ENCODE results near the gene FTO.

Gene FTO

GRCh38 chr16:53901408-53901807 lies 197.5 kb downstream of the FTO start:
- DNase-seq (ENCODE audit: low read depth) = no peak

- no peak for DNase-seq (ENCODE audit: low read depth)
These were observed 200.6 kb downstream of the FTO start for GRCh38 chr16:53904533-53904932.

DNA sequence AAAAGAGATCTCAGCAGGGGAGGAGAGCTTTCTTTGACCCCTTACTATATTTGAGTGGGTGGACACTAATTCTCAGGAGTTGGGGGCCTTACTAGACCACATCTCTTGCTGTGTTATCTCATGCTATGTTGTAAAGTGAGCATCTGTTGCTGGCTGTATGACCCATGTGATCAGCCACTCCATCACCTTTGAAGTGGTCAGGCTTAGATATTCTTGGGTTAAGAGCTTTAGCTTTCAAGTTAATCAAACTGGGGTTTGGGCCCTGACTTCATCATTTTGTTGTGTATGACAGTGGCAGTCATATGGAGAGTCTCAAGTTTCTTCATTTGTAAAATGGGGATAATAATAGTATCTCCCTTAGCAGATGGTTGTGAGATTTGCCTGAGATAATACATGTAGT lies 201.1 kb downstream of the FTO start:
- no peak for DNase-seq (ENCODE audit: low read depth)

- no peak for DNase-seq (ENCODE audit: low read depth)
These were observed 204.8 kb downstream of the FTO start for GRCh38 chr16:53908731-53909130.

- DNase-seq (ENCODE audit: low read depth) = no peak
These were observed 207.0 kb downstream of the FTO start for GRCh38 chr16:53910990-53911389.

- DNase-seq (ENCODE audit: low read depth) = no peak
These were observed 207.6 kb downstream of the FTO start for GRCh38 chr16:53911513-53911912.

- DNase-seq (ENCODE audit: low read depth) = no peak
These were observed 208.2 kb downstream of the FTO start for GRCh38 chr16:53912155-53912554.

- peak; percentile 85 for DNase-seq (ENCODE audit: low read depth)
These were observed 209.3 kb downstream of the FTO start for GRCh38 chr16:53913099-53913870.

DNA sequence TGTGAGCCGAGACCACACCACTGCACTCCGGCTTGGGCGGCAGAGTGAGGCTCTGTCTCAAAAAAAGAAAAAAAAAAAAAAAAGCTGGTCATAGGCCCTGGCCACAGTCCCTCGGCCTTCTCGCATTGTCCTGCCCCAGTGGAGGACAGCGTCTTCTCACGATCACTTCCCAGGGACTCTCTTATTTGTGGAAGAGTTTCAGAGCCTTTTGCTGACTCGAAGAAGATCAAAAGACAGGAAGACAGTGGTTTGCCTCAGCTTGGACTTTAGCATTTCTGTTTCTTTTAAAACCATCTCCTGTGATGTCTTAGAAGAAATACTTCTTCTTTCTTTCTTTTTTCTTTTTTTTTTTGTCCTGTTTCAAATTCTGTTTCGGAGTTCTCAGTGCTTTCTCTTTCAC lies 210.0 kb downstream of the FTO start:
- no peak for DNase-seq (ENCODE audit: low read depth)

GRCh38 chr16:53914736-53915135 lies 210.8 kb downstream of the FTO start:
- no peak for DNase-seq (ENCODE audit: low read depth)

DNA sequence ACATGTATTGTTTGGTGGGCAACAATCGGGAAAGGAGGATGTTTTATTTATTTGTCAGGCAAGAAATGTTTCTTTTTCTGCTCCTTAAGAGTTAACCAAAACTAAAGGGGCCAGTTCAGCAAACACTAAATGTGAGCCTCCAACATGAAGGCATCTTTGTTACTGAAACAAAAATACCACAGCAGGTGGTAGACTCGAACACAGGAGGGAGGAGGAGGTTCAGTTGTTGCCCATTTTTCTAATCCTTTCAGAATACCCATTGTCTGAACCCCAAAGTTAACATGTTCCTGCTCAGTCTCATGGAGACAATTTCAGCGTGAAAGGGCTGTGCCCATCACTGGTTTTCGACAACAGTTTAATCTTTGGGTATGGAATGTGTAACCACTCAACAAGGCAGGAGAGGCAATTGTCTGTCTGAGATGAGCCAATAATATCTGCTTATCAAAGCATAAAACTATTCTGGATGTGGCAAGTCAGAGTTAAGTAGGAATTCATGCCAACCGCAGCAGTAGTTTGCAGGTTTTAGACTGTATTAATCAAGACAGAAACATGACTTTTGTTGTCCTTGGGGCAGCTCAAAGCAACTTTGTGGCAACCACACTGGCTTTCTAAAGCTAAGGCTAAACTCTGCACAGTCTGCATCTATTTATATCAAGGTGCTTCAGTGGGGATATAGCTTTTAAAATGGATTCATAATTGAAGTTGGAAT lies 211.7 kb downstream of the FTO start:
- DNase-seq (ENCODE audit: low read depth) = no peak

DNA sequence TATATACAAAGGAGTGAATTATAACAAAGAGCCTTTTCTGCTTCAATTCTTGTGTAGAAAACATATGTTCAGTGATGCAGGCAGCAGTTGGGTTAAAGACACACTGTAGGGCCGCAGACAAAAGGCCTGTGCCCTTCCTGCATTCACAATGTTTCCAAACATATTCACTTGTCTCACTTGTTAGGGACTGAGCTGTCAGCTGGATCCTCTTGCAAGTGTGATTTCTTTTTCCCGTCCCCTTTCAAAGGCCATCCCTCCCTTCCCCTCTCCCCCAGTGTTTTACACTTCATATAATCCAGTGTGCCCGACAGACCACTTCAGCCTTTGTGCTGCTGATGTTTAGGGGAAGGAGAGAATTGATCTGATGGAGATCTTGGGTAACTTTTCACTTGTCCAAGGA lies 217.0 kb downstream of the FTO start:
- DNase-seq (ENCODE audit: low read depth) = no peak

GRCh38 chr16:53922067-53922806 lies 218.3 kb downstream of the FTO start:
- DNase-seq (ENCODE audit: low read depth) = no peak

- no peak for DNase-seq (ENCODE audit: low read depth)
These were observed 219.0 kb downstream of the FTO start for GRCh38 chr16:53922807-53923571.

DNA sequence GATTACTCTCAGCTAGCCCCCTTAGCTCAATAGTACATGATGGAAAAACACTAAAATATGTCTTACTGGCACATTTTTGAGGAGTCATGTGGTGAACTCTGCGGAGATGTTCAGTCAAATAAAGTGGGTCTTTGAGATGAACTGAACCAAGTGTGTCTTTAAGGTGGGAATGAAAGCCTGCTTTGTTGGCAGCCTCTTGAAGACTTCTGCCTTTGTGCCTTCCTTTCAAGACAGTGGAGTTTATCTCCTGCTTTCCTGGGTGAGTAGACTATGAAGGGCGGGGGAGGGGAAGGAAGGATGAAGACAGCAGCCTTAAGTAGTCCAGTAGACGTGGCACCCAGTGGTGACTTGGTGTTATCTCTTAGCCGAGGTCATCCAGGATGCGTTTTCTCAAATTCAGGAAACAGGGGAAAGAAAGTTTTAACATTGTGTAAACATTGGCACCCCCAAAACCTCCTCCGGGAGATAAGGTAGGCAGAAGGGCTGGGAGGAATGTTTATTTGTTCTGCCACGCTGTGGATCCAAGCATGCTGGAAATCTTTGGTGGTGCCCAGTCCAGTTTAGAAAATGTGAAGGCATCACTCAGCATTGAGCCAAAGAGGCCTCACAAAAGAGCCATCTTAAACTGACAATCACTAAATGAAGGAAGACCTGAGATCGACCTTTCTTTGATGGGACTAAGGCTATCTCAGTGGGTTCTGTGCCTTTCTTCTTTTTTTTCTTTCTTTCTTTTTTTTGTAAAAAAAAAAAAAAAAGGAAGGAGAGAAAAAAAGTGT lies 220.6 kb downstream of the FTO start:
- no peak for DNase-seq (ENCODE audit: low read depth)

DNA sequence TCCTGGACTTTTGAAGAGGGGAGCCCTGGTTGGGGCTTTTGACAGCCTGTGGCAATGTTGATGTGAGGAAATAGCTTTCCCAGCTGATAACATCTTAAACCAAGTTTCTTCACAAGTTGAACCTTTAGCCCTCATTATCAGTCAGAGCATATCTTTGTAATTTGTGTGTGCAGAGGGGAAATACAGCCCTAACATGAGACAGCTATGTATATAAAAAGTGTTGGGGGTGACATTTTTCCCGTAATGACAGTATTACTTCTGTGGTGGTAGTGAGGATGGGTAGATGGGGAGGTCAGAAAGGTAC lies 221.1 kb downstream of the FTO start:
- no peak for DNase-seq (ENCODE audit: low read depth)

- no peak for DNase-seq (ENCODE audit: low read depth)
These were observed 221.6 kb downstream of the FTO start for GRCh38 chr16:53925526-53925925.

- DNase-seq (ENCODE audit: low read depth) = no peak
These were observed 222.3 kb downstream of the FTO start for GRCh38 chr16:53926209-53926608.

DNA sequence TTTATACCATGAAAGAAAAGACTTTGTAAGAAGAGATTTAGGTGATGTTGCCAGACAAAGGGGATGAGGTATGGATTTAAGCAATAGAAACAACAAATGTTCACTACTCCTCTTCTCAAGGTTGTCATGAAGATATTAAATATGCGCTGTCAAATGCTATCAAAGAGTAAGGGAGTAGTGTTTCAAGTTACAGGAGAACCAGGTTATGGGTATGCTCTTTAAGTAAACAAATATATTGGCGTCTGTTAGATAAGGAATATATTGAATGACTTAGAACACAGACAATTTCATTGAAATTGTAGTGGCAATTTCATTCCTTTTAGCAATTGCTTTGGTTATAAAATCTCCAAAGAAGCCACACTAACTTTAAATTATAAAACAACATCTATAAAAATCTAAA lies 229.0 kb downstream of the FTO start:
- no peak for DNase-seq (ENCODE audit: low read depth)

DNA sequence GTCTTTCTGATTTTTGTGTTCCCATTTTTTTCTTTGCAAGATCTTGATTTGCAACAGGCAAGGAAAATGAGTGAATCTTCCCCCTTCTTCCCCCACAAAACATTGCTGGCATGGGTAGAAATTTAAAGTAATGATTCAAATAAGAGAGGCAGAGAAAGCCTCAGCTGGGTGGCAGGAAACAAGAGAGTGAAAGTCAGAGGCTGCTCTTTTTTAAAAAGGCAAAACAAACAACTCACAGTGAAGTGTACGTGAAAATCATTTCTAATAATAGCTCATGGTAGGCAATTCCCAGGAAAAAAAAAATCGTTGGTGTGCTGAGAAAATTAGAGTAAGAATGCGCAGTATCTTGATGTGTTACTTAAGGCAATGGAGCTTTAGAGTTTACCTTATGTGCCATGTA lies 229.5 kb downstream of the FTO start:
- DNase-seq (ENCODE audit: low read depth) = no peak

DNA sequence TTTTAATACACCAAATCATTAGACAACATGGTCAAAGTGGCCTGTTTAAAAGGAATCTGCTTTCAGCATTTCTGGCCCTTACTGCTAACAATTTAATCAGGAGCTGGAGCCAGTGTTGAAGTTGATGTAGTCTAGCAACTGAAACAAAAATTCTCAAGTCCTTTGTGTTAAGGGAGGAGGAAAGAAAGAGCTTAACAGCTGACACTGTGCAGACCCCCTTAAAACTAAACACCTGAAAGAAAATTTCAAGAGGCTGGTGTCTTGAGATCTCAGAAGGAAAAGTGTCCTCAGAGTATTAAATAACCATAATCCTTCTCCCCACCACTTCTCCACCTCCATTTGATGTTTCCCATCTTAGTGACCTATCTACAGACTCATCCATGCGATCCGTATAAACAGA lies 232.1 kb downstream of the FTO start:
- no peak for DNase-seq (ENCODE audit: low read depth)

DNA sequence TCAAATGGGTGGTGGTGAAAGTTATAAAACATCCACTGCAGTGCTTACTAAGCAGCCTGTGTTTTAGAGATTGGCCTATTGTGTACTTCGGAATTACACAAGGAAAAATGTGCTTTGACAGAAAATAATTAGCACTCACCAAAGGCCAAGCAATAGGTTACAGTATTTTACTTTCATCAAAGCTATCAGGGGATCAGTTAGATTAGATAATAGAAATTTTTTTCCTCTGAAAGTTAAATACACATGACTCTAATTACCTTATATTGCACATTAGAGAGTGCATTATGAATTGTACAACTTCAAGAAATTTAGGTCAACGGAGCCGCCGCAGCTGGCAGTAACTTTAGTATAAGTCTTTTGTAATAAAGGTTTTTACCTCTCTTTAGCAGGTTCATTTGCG lies 232.6 kb downstream of the FTO start:
- DNase-seq (ENCODE audit: low read depth) = no peak
